Measurements from ENCODE around the gene ADNP.

ADNP gene

DNA sequence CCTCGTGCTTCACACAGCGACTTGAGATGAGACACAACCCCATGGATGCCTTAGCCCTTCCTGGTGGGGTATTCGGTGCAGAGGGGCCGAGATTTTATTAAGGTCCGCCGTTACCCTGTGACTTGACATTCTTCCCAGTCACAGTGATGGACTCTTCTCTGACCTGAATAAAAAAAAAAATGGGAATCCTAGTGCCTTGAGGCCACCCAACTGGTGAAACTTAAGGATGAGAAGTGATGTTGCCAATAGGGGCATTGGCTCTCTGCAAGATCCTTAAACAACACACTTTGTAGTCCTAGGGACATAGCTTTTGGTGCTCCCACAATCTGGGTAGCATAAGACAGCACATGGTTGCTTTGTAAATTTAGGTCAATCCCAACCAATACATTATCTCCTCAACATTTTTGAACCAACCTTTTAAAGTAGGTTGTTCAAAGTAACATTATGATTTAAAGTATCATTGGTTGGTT is 814 bp upstream of the ADNP start:
- no peak for DNase-seq

DNA sequence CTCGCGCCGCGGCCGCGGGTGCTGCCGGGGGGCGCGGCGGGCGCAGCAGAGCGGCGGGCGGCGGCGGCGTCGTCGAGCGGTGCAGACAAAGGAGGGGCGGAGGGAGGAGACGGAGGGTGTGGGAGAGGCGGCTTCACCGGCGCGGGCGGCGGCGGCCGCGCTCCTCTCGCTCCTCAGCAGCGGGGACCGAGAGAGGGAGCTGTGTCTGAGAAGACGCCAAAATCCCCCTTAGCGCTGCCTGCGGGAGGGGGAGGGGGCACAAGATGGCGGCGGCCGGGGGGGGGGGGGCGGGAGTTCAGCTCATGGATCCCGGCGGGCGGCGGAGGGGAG is 296 bp downstream of the ADNP start:
- DNase-seq = no peak

DNA sequence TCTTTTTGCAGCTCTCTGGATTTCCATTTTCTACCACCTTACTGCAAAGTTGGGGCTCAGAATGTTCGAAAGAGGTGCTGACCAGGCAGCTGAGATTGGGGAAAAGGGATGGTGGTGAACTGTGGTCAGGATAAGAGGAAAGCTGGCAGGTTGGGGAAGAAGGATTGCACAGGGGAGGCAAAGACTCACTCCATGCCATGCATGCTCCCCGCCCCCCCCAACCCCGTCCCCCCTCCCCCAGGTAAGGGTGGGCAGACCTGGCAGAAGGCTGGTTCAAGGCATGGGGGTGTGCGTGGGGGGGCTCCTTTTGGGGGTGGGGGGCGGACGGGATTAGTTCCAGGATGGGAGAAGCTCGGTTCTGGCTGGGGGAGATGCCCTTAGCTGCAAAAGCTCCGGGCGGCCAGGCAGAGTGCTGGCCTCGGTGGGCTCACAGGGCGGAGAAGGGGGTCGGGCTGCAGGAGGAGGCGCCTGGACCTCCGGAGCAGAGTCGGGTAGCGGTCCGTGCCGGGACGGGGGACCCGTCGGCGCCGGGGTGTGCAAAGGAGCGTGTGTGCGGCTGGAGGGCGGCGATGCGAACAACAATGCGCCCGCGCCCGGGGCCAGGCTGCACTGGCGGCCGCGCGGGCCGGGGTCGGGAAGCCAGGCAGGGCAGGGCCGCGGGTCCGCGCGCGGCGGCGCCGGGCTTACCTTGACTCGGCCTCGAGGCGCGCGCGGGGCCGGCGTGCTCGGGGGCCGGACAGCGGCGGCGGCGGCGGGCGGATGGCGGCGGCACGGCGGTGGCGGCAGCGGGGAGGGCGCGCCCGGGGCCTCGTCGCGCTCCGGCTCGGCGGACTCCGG is 880 bp downstream of the ADNP start:
- no peak for DNase-seq

DNA sequence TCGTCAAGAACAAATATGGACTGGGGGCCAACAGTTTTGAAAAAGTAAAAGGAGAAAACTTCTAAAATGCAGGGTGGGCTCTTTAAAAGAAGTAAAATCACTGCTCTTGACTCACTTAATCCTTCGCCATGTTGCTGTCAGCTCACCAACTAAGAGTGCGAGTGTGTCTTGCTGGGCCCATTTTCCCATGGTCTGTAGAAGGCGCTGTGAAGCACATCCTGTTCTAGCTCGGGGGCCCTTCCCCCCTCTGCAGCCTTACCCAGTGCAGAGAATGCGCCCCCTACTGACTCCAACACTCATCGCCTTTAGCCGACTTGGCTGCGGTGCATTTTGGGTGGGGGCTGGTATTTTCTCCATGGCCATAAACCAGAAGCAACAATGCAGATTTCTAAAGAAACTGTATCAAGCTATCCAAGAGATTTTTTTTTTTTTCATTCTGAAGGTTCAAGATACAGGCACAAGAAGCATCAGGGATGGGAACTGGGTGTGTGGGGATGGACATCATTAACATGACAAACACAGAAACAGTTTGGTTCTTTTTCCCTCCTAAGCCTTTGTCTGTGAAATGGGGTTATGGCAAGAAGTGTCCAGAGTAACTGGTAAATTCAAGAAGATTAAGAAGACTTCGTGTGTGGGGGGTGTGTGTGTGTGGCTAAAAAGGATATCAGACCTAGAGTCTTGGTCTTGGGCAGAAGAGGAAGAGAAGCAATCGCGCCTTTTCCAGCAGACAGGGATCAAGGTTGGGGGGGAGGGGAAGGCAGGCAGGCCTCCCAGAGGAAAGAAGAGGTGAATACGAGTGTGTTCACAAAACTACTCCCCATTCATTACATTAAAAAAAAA is 1.7 kb downstream of the ADNP start:
- peak; percentile 57 for DNase-seq

DNA sequence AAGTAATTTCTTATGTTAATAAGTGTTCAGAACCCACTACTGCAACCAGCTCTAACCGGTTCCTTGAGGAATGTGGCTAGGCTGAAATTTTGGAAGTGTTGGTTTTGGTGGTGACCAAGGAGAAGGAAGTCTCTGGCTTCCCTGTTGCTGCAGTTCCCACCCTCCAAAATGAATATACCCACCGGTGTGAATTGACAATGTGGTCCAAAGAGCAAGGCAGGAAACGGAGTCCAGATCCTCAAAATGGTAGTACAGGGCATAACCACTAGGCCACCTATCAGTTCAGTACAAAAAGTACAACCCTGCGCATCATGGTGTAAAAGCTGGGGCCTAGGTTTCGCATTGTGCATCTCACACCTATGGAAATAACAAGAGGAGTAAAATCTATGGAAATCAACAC is 2.8 kb downstream of the ADNP start:
- DNase-seq = no peak

DNA sequence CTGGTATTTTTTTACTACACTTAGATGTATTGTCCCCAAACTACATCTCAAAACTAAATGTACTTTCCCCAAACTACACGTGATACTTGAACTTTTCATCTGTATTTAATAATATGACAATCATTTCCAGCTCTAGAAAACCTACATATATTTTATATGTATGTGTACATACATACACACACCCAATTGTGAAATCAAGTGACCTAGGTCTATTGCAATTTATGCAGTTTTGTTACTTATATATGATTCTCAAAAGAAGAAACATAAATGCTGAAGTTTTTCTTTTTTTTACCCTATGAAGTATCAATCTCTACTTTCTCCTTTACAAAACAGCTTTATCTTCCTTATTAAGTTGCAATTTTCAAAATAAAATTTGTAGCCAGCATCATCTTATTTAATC is 4.7 kb downstream of the ADNP start:
- no peak for DNase-seq

DNA sequence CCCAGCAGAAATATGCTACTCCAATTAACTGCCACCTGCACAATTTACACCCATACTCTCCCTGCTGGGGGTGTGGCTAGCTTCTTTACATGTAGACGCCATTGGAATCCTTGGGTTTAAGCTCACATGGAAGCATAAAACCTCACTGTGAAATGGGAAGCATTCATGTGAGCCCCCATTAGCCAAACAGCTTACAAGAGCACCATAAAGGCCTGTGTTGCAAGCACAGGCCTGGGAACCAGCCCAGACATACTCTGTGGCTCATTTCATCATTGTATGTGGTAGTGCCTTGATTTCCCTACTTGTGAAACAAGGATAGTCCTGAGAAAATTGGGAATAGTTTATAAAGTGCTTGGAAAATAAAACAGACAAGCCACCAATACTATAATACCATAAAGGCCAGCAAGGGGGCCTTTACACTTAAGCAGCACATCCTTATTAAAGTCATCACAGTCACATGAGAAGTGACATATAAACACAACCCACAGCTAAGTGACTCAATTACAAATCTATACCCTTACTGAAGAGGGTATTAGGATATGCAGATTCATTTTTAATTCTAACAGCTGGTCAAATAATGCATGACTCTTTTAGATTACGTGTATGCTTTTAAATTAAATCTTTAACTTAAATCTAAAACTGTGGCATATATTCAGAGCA is 6.8 kb downstream of the ADNP start:
- DNase-seq = no peak

DNA sequence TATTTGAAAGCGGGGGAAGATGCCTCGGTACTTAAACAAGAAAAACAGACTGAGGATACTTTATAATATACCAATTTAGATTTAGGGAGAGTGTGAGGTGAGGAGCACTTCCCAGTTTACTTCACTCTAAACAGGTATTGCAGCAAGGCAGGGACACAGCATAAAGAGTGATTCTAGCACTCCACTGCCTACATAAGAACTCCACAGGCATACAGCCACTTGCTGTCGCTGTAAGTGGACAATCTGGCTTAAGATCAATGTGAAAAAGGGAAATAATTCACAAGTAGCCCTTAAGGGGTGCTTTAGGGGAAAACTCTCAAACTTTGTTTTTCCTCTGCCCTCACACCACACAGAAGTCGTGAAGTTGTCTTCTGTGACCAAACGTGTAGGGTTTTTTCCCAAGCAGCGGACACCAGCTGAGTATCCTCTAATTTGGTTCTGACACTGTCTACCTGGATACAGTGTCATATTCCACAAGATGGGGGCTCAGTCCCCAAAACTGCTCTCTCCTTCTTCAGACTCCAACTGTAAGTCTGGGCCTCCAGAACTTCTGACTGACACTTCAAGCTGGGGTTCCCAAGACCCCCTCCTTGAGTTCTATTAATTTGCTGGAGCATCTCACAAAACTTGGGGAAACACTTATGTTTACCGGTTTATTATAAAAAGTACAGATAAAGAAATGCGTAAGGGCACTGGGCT is 9.3 kb downstream of the ADNP start:
- no peak for DNase-seq

DNA sequence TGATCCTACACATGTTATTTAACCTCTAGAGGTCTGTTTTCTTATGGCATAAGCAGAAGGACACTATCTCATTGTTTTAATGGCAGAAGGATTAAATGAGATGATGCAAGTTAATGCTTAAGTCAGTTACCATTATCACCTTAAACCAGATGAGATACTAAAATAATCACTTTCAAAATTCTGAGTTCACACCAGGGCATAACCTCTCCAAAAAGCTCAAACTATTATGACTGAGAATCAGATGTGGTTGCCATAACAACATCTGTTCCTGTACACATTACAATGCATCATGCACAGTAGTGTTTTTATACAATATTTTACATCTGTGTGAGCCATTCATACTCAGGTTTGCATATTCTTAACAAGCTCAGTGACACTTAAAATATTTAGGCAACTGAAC is 10.2 kb downstream of the ADNP start:
- DNase-seq = no peak

DNA sequence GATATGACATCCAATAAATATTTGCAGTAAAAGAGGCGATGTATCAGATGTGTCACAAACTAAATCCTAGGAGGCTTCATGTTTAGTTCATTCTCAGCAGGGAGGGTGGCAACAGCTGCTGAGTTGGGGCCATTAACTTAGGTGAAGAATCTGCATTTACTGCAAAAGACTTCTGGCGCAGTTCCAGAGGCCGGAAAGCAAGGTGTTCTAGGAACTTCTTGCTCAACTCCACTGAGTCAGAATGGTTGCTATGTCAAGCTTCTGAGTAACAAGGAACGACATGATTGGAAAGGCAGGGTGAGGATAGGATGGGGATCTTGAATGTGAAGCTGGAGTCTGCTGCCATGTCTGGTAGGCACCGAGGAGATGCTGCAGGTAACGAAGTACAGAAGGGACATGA is 11.7 kb downstream of the ADNP start:
- DNase-seq = no peak

DNA sequence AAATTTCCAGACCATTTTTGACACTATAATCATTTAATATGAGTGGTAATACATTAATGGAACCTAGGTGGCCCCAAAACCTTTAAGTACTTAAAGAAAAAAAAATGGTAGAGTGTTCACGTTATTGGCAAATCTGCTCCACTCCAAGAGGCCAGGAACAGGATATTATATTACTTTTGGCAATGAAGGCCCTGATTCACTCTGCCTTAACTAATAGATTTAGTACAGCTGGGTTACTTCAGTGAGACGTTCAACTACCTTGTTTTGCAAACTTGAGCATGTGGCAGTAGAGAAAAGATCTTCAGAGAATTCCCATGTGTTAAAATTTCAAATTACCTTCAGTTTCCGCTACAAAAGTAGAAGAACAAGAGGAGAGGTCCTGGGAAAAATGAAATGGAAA is 12.8 kb downstream of the ADNP start:
- no peak for DNase-seq

DNA sequence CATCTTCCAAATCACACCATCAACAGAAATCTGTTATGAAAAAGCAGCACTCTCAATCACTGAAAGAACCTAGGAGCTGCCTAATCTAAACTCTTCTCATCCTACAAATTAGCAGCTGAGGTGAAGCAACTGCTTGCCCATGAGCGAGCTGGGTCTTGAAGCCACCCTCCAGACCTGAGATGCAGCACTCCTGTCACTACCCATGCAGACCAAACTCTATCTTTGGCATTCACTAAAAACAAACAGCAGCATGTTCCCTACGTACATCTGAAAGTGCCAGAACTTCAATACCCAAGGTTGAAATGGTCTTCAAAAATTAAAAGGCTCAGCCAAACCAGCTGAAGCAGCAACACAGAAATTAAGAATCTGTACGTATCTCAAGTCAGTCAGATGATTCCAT is 14.3 kb downstream of the ADNP start:
- no peak for DNase-seq

DNA sequence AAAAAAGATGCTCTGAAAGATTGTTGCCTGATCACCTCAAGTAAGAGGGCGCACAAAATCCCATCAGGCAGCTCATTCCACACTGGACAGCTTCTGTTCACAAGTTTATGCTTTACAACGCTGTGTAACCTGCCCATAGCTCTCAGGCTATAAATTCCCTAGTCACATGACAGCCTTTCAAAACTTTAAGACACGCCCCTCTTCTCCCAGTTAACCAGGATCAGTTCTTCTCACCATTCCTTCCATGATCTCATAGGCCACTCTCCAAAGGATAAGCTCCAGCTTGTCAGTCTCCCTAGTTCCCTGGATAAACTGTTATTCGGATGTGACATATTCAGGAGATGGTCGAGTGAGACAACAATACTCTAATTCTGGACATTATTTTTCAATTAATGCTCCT is 15.0 kb downstream of the ADNP start:
- no peak for DNase-seq

DNA sequence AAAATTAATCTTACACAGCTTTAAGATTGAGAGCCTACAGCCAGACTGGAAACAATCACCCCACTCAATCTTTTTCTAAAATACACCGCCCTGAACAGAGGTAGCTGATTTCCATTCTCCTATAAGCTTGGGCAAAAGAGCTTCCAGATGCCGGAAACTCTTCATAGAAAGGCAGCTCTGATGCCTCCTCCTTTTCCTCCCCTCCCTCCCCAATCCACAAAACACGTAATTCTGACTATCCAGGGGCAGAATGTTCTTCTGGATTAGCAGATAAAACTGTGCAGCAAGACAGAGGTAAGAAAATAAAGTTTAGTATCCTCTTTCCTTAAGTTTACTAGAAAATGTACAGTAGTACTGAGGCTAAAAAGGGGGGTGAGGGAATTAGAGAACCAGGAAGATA is 15.8 kb downstream of the ADNP start:
- DNase-seq = no peak

DNA sequence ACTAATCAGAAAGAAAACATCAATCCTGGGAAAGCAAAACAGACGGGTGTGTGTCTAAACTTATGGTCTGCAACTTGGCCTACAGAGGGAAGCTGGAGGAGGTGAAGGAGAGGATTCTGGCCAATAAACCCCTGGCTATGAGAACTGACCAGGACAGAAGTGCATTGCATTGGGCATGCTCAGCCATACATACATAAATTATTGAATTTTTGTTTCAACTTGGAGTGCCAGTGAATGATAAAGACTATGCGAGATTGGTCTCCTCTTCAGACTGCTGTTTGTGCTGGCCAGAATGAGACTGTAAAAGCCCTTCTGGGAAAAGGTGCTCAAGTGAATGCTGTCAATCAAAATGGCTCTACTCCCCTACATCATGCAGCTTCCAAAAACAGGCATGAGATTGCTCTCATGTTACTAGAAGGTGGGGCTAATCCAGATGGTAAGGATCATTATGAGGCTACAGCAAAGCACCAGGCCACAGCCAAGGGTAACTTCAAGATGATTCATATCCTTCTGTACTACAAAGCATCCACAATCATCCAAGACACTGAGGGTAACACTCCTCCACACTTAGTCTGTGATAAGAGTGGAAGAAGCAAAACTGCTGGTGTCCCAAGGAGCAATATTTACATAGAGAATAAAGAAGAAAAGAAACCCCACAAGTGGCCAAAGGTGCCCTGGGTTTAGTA is 17.4 kb downstream of the ADNP start:
- no peak for DNase-seq

DNA sequence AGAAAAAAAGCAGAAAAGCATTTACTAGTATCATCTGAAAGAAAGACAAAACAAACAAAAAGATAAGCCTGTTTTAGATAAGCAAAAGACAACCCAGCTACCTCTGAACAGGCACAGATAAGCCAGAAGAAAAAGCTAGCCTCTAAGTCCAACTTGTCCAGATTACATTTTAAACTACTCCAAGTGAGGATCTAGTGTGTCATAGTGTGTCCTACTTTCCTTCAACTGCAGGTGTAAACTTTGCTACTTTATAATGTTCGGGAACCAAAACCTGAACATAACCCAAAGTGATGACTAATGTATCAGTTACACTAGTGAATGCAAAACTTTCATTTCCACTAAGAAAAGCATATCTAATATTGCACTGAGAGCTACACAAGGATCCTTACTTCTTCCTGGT is 19.5 kb downstream of the ADNP start:
- no peak for DNase-seq

DNA sequence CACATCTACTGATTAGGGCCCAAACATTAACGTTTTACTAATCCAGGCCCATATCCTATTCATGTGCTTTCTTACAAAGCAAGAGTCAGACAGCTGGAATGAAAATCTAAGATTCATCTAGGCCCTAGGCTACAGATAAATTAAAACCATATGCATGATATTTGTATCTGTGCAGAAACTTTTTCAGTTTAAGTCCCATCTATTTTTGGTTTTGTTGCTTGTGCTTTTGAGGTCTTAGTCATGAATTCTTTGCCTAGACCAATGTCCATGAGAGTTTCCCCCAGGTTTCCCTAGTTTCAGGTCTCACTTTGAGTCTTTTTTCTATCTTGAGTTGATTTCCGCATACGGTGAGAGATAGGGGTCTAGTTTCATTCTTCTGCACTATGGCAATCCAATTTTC is 20.2 kb downstream of the ADNP start:
- DNase-seq = no peak

DNA sequence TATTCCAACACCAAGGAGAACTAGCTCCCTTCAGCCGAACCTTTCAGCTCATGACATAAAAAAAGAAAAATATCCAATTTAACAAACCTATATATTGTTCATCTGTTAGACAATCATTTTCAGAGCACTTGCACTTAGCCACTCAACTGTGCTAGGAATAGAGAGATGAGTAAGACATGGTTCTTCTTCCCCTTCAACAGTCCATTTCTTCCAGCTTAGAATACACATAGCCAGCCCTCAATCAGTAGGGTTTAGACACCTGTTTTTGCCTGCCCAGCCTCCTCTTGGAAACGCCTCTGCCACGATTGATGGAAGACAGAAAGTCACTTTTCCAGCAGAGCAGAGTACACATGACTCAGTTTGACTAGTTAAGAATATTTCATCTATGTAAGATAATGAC is 21.8 kb downstream of the ADNP start:
- no peak for DNase-seq

DNA sequence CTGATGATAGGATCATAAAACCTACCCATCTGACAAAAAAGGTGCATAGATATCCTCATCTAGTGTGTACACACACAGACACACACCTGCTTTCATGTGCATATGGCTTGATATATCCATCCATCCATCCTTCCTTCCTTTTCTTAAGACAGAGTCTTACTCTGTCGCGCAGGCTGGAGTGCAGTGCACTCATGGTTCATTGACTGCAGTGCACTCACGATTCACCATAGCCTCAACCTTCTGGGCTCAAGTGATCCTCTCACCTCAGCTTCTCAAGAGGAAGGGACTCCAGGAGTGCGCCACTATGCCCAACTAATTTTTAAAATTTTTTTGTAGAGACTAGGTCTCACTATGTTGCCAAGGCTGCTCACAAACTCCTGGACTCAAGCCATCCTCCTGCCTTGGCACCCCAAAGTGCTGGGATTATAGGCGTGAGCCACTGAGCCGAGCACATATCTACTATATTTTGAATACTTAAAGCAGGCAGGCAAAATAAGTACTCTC is 27.1 kb downstream of the ADNP start:
- DNase-seq = peak; percentile 53

DNA sequence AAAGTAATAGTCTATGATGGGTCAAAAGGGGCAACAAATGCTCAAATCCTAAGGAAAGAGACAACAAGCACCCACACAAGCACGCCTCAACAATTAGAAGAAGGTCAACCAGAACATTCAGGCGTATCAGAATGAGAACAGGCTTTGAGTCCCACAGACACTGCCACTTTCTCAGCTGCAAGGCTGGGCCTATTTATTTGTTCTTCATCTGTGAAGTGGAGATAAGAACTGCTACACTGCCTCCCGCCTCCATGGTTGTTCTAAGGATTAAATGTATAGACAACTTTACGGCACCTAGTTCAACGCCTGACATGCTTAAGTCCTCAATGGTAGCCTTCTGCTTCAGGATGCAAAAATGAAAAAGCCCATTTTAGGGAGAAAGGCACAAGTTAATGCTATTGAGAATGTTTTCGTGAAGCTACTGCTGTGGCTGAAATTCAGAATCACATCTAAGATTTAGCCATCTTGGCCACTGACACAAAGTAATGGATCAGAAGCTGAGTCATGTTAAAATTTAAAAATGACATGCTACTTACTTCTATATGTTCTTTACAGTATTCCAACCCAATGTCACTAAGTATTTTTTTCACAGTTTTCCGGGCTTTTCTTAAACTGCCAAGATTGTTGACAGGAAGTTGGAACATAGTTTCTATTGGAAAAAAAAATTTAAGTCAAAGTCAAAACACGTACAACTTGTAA is 27.7 kb downstream of the ADNP start:
- no peak for DNase-seq

DNA sequence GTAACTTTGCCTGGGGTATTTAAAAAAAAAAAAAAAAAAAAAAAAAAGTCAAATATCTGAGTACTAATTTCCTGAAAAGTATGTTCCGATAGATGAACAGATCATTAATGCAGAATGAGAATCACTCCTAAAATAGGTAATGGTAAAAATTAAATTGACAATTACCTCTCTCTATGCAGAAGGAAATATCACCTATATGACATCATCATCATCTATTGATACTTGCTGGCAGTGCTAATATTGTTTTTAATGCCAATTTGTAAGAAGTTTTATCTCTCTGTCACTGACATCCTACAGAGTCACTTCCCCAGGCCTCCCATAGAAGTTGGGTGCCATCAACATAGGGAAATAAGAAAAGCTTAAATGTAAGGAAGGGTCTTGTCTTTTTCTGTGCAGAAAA is 29.9 kb downstream of the ADNP start:
- DNase-seq = no peak

DNA sequence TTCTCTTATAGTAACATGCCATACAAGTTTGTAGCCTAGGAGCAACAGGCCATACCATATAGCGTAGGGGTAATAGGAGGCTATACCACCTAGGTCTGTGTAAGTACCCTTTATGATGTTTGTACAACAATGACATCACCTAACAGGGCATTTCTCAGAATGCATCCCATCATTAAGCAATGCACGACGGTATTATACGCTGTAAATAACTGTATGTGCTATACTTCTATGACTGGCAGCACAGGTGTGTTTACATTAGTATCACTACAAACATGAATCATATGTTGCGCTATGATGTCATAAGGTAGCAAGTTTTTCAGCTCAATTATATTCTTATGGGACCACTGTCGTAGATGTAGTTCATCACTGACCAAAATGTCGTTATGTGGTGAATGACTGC is 31.0 kb downstream of the ADNP start:
- no peak for DNase-seq
